ENCODE results near the gene CLCF1.

The CLCF1 gene

GRCh38 chr11:67355023-67355793, 18.2 kb downstream of the CLCF1 start:
- no peak for DNase-seq

DNA sequence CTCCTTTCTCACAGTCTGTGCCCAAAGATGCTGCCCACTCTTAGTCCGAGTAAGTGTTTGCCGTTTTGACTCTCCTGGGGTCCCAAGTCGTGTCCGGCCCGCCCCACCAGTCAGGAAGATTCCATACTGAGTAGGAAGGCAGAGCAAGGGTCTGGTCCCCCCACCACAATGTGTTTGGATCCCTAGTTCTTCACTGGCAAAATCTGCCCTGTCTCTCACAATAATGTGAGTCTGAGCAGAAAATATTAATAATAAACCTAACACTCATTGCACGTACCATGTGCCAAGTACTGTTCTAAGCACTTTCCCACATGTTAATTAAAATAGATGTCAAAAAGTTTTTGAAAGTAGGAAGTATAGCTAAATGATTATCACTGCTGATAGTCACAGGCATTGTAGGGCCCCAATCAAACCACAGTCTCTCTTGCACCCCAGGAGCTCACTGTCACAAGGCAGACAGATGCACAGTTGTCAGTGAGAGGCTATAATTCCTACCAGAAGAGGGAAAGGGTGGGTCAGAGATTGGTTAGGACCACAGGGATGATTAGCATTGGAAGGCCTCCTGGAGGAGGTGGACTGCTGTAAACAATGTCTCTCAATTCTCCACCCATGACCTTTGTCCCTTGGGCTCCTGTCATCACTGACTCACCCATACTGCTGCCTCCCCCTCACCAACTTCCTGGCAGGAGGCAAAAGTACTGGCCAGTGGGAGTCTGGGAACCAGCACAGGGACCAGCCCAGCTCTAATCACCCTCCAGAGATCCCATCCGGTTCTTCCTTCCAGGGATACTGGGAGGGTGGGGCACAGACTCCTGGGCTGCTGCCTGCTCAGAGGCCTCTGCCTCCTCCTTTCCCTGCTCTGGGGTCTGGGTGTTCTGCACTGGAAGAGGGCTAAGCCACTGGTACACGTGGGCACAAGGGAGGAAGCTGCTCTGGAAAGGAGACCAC, 19.0 kb downstream of the CLCF1 start:
- no peak for DNase-seq

DNA sequence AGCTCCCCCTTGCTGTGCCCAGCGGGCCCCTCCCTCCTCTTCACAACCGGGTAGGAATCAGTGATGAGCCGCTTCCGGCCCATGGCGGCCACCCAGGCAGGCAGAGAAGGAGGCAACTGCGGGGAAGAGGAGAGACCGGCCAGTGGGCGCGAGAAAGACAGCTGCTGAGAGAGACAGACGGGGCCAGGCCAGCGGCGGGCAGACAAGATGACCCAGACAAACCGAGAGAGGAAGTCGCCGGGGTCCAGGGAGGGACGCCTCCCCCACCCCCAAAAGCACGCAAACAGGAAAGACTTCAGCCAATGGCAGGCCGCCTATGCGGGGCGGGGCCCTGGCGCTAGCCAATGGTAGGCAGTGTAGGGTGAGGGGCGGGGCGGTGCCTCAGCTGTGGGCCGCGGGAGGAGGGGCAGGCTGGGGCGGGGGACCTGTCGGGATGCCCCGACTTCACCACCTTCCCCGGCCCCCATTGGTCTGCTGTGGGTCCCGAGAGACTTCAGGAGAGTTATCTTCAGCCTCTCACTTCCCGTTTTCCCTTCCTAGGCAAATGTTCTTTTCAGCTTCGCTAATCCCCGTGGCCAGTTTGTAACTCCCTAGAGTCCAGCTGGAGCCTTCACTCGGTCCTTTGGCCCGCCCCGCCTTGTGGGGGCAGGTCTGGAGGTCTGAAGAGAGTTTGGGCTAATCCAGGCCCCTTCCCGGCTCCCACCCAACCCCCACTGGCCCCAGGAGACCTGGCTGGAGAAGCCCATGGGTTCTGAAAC, 19.9 kb downstream of the CLCF1 start, which contains the start of gene POLD4:
Gene POLD4, minus strand, starts transcription at position 230 of the 758 bp plus-strand sequence. Its CDS starts 147 bp downstream, at position 83.
- DNase-seq: peak; percentile 89

DNA sequence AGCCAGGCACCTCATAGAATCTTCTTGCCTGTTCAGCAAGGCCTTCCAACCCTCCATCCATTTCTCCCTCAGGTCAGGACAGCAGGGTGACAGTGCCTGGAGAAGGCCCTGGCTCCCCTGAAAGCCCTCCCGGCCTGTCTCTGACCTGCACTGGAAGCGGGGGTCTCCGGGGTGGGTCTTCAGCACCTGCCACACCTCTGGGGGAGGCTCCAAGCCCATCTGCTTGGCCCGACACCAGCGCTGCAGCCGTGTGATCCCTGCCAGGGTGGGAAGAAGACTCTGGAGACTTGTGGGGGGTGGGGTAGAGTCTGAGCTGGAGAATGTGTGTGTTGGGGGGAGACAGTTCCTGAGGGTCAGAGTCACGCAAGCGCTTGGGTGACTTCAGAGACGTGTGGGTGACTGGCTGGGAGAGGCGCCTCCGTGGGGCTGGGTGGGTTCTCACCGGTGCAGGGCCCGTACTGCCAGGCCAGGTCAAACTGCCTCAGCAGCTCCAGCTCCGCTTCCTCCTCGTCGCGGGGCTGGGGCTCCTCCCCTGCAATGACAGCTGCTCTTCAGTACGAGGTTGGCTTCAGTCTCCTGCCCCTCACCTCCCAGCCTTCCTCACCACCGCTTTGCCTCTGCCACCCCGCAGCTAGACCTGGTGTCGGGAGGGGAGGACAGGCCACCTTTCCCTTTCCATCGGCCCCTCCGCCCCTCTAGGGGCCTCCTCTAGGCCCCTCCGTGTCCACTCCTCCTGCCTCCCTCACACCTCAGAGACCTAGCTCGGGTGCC, 20.7 kb downstream of the CLCF1 start:
- peak; percentile 76 for DNase-seq

- peak; percentile 64 for DNase-seq
These were observed 22.0 kb downstream of the CLCF1 start for GRCh38 chr11:67351275-67352005.

GRCh38 chr11:67349928-67350465, 23.4 kb downstream of the CLCF1 start:
- DNase-seq: no peak

DNA sequence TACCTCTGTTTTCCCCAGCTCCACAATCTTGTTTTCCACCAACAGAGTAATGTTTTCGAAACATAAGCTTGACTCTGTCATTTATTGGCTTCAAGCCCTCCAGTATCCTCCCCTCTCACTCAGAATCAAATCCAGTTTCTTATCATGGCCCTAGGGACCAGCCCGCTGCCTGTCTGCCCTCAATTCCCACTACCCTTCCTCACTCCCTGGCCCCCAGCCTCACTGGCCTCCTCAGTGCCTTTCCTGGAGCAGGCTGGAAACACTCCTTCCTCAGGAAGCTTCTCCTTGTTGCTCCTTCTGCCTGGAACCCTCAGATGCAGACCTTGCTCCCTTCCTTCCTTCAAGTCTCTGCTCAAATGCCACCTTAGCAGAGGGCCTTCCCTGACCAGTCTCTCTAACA, 23.9 kb downstream of the CLCF1 start:
- no peak for DNase-seq

DNA sequence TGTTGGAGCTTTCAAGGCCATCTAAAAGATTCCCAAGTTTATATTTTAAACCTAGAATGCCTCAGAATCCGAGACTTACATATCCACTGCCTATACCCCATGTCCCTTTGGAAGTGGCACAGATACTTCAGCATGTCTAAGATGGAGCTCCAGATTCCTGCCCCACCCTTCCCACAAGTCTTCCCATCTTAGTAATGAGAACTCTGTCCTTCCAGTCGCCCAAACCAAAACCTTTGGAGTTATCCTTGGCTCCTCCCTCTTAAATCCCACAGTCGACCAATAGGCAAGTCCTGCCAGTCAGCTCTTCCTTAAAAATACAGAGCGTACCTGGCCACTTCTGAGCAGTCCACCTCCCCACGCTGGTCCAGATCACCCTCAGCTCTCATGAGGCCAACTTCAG, 24.4 kb downstream of the CLCF1 start:
- DNase-seq: no peak

- DNase-seq: no peak
These were observed 25.2 kb downstream of the CLCF1 start for GRCh38 chr11:67347964-67348749.

GRCh38 chr11:67345920-67346819, 27.2 kb downstream of the CLCF1 start:
- no peak for DNase-seq

- no peak for DNase-seq
These were observed 28.0 kb downstream of the CLCF1 start for GRCh38 chr11:67345247-67345919.

GRCh38 chr11:67344264-67344663, 29.1 kb downstream of the CLCF1 start:
- no peak for DNase-seq

DNA sequence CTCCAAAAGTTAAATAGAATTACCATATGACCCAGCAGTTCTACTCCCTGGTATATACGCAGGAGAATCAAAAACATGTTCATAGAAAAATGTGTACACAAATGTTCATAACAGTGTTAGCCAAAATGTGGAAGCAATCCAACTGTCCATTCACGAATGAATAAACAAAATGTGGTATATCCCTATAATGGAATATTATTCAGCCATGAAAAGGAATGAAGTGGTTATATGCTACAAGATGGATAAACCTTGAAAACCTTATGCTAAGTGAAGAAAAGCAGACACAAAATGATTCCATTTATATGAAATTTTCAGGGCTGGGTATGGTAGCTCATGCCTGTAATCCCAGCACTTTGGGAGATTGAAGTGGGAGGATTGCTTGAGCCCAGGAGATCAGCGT, 36.1 kb downstream of the CLCF1 start:
- no peak for DNase-seq

DNA sequence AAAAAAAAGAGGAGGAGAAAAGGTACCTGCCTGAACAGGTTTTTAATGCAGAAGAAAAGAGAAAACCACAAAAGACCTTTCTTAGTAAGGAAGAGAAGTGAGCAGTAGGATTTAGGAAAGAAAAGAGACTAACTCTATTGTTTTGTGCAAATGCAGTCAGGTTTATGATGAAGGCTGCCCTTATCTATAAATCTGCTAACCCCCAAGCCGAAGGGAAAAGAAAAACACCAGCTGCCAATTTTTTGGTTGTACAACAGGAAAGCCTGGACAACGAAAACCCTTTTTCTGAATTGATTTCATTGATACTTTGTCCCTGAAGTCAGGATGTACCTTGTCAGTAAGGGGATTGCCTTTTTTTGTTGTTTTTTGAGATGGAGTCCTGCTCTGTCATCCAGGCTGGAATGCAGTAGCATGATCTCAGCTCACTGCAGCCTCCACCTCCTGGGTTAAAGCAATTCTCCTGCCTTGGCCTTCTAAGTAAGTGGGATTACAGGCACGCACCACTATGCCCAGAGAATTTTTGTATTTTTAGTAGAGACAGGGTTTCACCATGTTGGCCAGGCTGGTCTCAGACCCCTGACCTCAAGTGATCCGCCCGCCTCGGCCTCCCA, 41.2 kb downstream of the CLCF1 start:
- no peak for DNase-seq

DNA sequence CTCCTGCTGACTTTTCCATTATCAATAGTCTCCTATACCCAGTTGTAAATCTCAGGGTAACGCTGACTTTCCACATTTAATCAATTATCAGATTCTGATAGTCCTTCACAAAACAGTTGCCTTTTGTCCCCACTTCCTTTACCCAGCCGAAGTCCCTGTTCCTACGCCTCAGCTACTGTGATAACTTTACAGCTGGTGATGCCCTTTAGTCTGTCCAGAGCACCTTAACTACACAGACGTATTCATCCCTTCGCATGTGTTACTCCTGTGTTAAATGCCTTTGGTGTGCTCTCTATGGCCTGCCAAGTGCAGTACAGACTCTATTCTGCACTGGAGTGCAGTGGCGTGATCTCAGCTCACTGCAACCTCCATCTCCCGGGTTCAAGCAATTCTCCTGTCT, 49.9 kb downstream of the CLCF1 start:
- no peak for DNase-seq

GRCh38 chr11:67322049-67322448, 51.3 kb downstream of the CLCF1 start:
- no peak for DNase-seq

DNA sequence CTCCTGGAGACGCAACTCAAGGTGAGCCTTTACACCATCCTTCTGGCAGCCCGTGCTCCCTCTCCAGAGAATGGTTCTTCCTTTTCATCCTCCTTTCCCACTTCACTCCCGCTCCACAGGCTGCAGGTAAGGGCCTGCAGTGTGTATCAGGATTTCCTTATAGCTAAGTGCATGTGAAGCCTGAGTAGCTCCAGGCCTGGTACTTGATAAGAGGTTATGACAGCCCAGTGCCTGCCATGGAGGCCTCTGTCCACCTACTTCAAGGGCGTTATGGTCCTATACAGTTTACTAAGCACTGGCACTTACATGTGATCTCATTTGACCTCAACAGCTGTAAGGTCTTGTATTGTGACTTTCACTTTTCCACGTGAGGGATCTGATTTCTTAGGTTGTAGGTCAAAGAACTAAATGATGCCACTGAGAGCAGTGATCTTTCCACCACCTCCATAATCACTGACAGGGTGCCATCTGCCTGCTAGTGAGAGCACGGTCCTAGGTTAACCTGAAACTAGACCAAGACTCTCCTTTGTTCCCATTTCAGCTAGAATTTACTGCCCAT, 52.0 kb downstream of the CLCF1 start:
- no peak for DNase-seq

GRCh38 chr11:67320691-67321090, 52.7 kb downstream of the CLCF1 start:
- DNase-seq: no peak
